ENCODE data around the gene ITGB1.
"Not testable (repeated sequence)": the region's sequence is repeated elsewhere in the genome, so short reads cannot be mapped to it uniquely, and the experiment has no call there.

DNA sequence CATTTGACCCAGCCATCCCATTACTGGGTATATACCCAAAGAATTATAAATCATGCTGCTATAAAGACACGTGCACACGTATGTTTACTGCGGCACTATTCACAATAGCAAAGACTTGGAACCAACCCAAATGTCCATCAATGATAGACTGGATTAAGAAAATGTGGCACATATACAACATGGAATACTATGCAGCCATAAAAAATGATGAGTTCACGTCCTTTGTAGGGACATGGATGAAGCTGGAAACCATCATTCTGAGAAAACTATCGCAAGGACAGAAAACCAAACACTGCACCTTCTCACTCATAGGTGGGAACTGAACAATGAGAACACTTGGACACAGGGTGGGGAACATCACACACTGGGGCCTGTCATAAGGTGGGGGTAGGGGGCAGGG lies 40.2 kb downstream of the ITGB1 start:
- TF ChIP-seq CTCF, EP300 (IDR thresholded peaks at IDR 0.05): not testable (repeated sequence)
